Amniotic epithelial cell (primary cell): ENCODE data around the gene FAM200A.
"Not testable (repeated sequence)": the region's sequence is repeated elsewhere in the genome, so short reads cannot be mapped to it uniquely, and the experiment has no call there.

ENCODE experiments used
- DNase-seq: peaks from one replicate; pipeline ENCODE4 v3.0.0-alpha.2; 2010; ENCODE audit warnings: low read depth

FAM200A gene

GRCh38 chr7:99504281-99504602 lies 47.7 kb downstream of the FAM200A start:
- DNase-seq = no peak

DNA sequence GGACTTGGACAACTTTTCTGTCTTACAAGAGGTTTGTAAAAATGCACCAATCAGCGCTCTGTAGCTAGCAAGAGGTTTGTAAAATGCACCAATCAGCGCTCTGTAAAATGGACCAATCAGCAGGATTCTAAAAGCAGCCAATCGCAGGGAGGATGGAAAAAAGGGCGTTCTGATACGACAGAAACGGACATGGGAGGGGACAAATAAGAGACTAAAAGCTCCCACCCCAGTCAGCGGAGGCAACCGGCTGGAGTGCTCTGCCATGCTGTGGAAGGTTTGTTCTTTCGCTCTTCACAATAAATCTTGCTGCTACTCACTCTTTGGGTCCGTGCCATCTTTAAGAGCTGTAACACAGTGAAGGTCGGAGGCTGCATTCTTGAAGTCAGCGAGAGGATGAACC lies 50.7 kb downstream of the FAM200A start:
- not testable (repeated sequence) for DNase-seq

- no peak for DNase-seq
Observed at GRCh38 chr7:99500637-99501009, 51.3 kb downstream of the FAM200A start.

GRCh38 chr7:99499721-99500636 lies 51.9 kb downstream of the FAM200A start, which contains the start of gene ZNF394:
Gene ZNF394 (minus strand): TSS chr7:99500281. CDS start chr7:99500093, 188 bp downstream.
- DNase-seq = peak; percentile 91

DNA sequence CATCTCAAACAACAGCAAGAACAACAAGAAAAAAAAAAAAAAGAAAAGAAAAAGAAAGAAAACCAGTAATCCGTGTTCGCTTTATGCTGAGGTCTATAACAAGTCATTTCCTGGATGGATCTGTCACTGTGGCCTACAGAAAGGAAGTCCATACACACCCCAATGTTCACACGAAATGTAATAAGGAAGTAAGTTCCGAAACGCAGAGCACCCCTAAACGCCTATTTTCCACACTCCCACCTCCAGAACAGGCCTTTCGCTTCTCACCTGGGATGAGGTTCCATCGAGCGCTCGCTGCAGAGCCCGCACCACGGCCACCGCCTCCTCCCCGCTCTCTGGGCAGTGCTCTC lies 52.6 kb downstream of the FAM200A start:
- no peak for DNase-seq

DNA sequence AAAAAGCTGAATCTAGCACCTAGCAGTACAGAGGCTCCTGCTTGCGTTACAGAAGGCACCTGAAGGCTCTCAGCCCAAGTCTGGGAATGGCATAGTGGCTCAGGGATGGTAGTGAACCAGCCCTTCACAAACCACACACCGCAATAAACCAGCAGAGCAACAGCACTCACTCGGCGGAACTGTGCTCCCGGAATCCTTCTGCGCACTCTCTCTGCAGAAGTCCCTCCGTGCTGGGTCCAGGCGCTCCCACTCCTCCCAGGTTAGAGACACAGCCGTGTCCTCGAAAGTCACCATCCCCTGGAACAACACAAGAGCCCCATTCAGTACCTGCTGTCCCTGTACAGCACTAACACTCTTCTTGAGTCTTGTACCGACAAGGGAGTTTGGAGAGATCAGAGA lies 53.4 kb downstream of the FAM200A start:
- DNase-seq = no peak

GRCh38 chr7:99497766-99498545 lies 54.0 kb downstream of the FAM200A start:
- DNase-seq = no peak
